ENCODE measurements around the gene NMD3.

DNA sequence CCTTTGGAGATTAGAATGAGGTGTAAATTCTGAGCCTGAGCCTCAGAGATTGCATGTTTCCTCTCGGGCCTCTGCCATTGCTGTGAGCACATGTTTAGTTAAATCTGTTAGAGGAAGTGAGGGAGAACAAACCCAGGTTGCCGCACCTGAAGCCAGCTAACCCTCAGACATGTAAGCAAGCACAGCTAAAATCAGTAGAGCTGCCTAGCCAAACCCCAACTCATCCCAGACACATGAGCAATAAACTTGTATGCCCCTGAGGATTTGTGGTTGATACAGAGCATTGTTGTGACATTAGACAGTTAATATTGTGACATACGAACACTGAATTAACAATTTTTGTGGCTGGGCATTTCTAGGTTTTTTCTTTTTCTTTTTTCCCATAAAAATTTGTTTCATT, 41.9 kb downstream of the NMD3 start:
- TF ChIP-seq, protein P1, sequence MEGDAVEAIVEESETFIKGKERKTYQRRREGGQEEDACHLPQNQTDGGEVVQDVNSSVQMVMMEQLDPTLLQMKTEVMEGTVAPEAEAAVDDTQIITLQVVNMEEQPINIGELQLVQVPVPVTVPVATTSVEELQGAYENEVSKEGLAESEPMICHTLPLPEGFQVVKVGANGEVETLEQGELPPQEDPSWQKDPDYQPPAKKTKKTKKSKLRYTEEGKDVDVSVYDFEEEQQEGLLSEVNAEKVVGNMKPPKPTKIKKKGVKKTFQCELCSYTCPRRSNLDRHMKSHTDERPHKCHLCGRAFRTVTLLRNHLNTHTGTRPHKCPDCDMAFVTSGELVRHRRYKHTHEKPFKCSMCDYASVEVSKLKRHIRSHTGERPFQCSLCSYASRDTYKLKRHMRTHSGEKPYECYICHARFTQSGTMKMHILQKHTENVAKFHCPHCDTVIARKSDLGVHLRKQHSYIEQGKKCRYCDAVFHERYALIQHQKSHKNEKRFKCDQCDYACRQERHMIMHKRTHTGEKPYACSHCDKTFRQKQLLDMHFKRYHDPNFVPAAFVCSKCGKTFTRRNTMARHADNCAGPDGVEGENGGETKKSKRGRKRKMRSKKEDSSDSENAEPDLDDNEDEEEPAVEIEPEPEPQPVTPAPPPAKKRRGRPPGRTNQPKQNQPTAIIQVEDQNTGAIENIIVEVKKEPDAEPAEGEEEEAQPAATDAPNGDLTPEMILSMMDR (IDR thresholded peaks at IDR 0.05) = no peak
- no peak for TF ChIP-seq EP300 (IDR thresholded peaks at IDR 0.05)

All from esophagus muscularis mucosa (tissue), 3 donors.